Measurements from ENCODE around the gene KSR1. TPM values are rescaled to one million over a fixed set of nuclear protein-coding genes. Genes with fewer than 3 reads are reported as not detected.
A peak's percentile ranks its signal among the peaks of the same experiment; 100 is the strongest.
"Not testable (repeated sequence)": the region's sequence is repeated elsewhere in the genome, so short reads cannot be mapped to it uniquely, and the experiment has no call there.

Gene KSR1
- total RNA-seq, 1 donor from 2014 or later, result 60.6 TPM

- no peak overlapping the region for H3K27ac Mint-ChIP-seq (ENCODE audit: unreplicated experiment)
- TF ChIP-seq CTCF (IDR thresholded peaks at IDR 0.05), result no peak
- no peaks in the 10 kb centered on the region for H3K9me3 Mint-ChIP-seq (ENCODE audit: low read depth)
- H3K27me3 Mint-ChIP-seq (ENCODE audit: low read depth), result peaks cover 21% of the 10 kb centered on the region
- no peaks in the 10 kb centered on the region for H3K36me3 Mint-ChIP-seq (ENCODE audit: low read depth)
- no peaks in the 10 kb centered on the region for H3K4me1 Mint-ChIP-seq (ENCODE audit: low read depth)
- no peak overlapping the region for H3K4me3 Mint-ChIP-seq (ENCODE audit: unreplicated experiment)
- peak; percentile 73 for DNase-seq (ENCODE audit: low spot score)
Measured at GRCh38 chr17:27663936-27664605, 207.8 kb downstream of the KSR1 start.

- Mint-ChIP-seq H3K36me3 (ENCODE audit: low read depth) (no peaks in the 10 kb centered on the region), H3K9me3 (ENCODE audit: low read depth) (no peaks in the 10 kb centered on the region), H3K4me3 (ENCODE audit: unreplicated experiment) (no peak overlapping the region), H3K4me1 (ENCODE audit: low read depth) (no peaks in the 10 kb centered on the region), H3K27ac (ENCODE audit: unreplicated experiment) (no peak overlapping the region), H3K27me3 (ENCODE audit: low read depth) (peaks cover 23% of the 10 kb centered on the region)
- DNase-seq (ENCODE audit: low spot score), result no peak
- TF ChIP-seq CTCF (IDR thresholded peaks at IDR 0.05), result no peak
Measured at GRCh38 chr17:27664606-27664965, 208.3 kb downstream of the KSR1 start.

GRCh38 chr17:27665549-27665948, 209.3 kb downstream of the KSR1 start:
- no peak overlapping the region for H3K27ac Mint-ChIP-seq (ENCODE audit: unreplicated experiment)
- TF ChIP-seq CTCF (IDR thresholded peaks at IDR 0.05), result no peak
- DNase-seq (ENCODE audit: low spot score), result peak; percentile 51
- no peaks in the 10 kb centered on the region for H3K9me3 Mint-ChIP-seq (ENCODE audit: low read depth)
- no peaks in the 10 kb centered on the region for H3K4me1 Mint-ChIP-seq (ENCODE audit: low read depth)
- no peaks in the 10 kb centered on the region for H3K36me3 Mint-ChIP-seq (ENCODE audit: low read depth)
- peaks cover 23% of the 10 kb centered on the region for H3K27me3 Mint-ChIP-seq (ENCODE audit: low read depth)
- no peak overlapping the region for H3K4me3 Mint-ChIP-seq (ENCODE audit: unreplicated experiment)

- H3K4me3 Mint-ChIP-seq (ENCODE audit: unreplicated experiment); H3K27ac Mint-ChIP-seq (ENCODE audit: unreplicated experiment); H3K36me3 Mint-ChIP-seq (ENCODE audit: low read depth); H3K4me1 Mint-ChIP-seq (ENCODE audit: low read depth); H3K9me3 Mint-ChIP-seq (ENCODE audit: low read depth): not testable (repeated sequence)
- peaks cover 23% of the 10 kb centered on the region for H3K27me3 Mint-ChIP-seq (ENCODE audit: low read depth)
- DNase-seq (ENCODE audit: low spot score), result peak; percentile 60
Measured at GRCh38 chr17:27666270-27666669, 210.0 kb downstream of the KSR1 start.

- peaks cover 17% of the 10 kb centered on the region for H3K27me3 Mint-ChIP-seq (ENCODE audit: low read depth)
- H3K4me3 Mint-ChIP-seq (ENCODE audit: unreplicated experiment), result no peak overlapping the region
- H3K4me1 Mint-ChIP-seq (ENCODE audit: low read depth), result no peaks in the 10 kb centered on the region
- H3K36me3 Mint-ChIP-seq (ENCODE audit: low read depth), result no peaks in the 10 kb centered on the region
- no peak for TF ChIP-seq CTCF (IDR thresholded peaks at IDR 0.05)
- peak; percentile 72 for DNase-seq (ENCODE audit: low spot score)
- H3K9me3 Mint-ChIP-seq (ENCODE audit: low read depth), result no peaks in the 10 kb centered on the region
- no peak overlapping the region for H3K27ac Mint-ChIP-seq (ENCODE audit: unreplicated experiment)
Measured at GRCh38 chr17:27666831-27667560, 210.7 kb downstream of the KSR1 start.
